Kidney glomerular epithelial cell (primary cell): ENCODE results near the gene LTK.
A peak's percentile ranks its signal among the peaks of the same experiment; 100 is the strongest.

ENCODE experiments used
- DNase-seq: peaks from one replicate; lab custom pipeline; 2025; lab: John Stamatoyannopoulos, UW

LTK gene

GRCh38 chr15:41498657-41499056 is 15.0 kb downstream of the LTK start:
- no peak for DNase-seq

GRCh38 chr15:41495736-41496599 is 17.7 kb downstream of the LTK start:
- DNase-seq: no peak

- DNase-seq: no peak
Observed at GRCh38 chr15:41494922-41495735, 18.5 kb downstream of the LTK start.

- DNase-seq: no peak
Observed at GRCh38 chr15:41494190-41494921, 19.3 kb downstream of the LTK start.

- no peak for DNase-seq
Observed at GRCh38 chr15:41493902-41494189, 19.8 kb downstream of the LTK start.

GRCh38 chr15:41493205-41493901 is 20.3 kb downstream of the LTK start, which contains the start of gene ITPKA:
Gene ITPKA (plus strand): TSS chr15:41493874. CDS start chr15:41493928, 54 bp downstream.
- DNase-seq: peak; percentile 41

GRCh38 chr15:41492597-41493204 is 20.9 kb downstream of the LTK start:
- no peak for DNase-seq

- no peak for DNase-seq
Observed at GRCh38 chr15:41491889-41492288, 21.7 kb downstream of the LTK start.

- DNase-seq: peak; percentile 94
Observed at GRCh38 chr15:41490355-41490754, 23.3 kb downstream of the LTK start.

- no peak for DNase-seq
Observed at GRCh38 chr15:41489641-41490040, 24.0 kb downstream of the LTK start.

- peak; percentile 39 for DNase-seq
Observed at GRCh38 chr15:41487802-41488201, 25.8 kb downstream of the LTK start.

GRCh38 chr15:41487381-41487780 is 26.2 kb downstream of the LTK start:
- peak; percentile 39 for DNase-seq

- DNase-seq: no peak
Observed at GRCh38 chr15:41486286-41486685, 27.3 kb downstream of the LTK start.

- no peak for DNase-seq
Observed at GRCh38 chr15:41484937-41485625, 28.5 kb downstream of the LTK start.

GRCh38 chr15:41483519-41483918 is 30.1 kb downstream of the LTK start:
- DNase-seq: no peak

- DNase-seq: no peak
Observed at GRCh38 chr15:41483115-41483514, 30.5 kb downstream of the LTK start.

- no peak for DNase-seq
Observed at GRCh38 chr15:41482110-41482877, 31.3 kb downstream of the LTK start.

GRCh38 chr15:41480396-41481140 is 33.1 kb downstream of the LTK start:
- no peak for DNase-seq

GRCh38 chr15:41476416-41477048 is 37.1 kb downstream of the LTK start:
- DNase-seq: no peak
